HUES48 (cell line): Measurements from ENCODE around the gene MARCKS.

ENCODE experiments used
- H3K27ac ChIP-seq: one replicate; pipeline ENCODE4 v1.7.0; 2013; ENCODE audit warnings: low read depth, low read length, inconsistent platforms
- H3K27me3 ChIP-seq: 2 replicates; pipeline ENCODE4 v1.6.1; 2013; ENCODE audit warnings: mild to moderate bottlenecking, low read length; ENCODE audit not compliant: control insufficient read depth, insufficient read depth
- H3K36me3 ChIP-seq: 2 replicates; pipeline ENCODE4 v1.6.1; 2013; ENCODE audit warnings: low read length; ENCODE audit not compliant: control insufficient read depth, insufficient read depth
- H3K4me1 ChIP-seq: 2 replicates; pipeline ENCODE4 v1.6.1; 2013; ENCODE audit warnings: mild to moderate bottlenecking, low read length; ENCODE audit not compliant: control insufficient read depth, insufficient read depth
- H3K4me3 ChIP-seq: 2 replicates; pipeline ENCODE4 v1.5.1; 2013; ENCODE audit warnings: mild to moderate bottlenecking, low read depth, low read length
- H3K9ac ChIP-seq: 2 replicates; pipeline ENCODE4 v1.6.1; 2013; ENCODE audit warnings: mild to moderate bottlenecking, low read depth, low read length, moderate library complexity
- H3K9me3 ChIP-seq: 2 replicates; pipeline ENCODE4 v1.6.1; 2013; ENCODE audit warnings: low read length; ENCODE audit not compliant: control insufficient read depth, insufficient read depth

MARCKS gene

DNA sequence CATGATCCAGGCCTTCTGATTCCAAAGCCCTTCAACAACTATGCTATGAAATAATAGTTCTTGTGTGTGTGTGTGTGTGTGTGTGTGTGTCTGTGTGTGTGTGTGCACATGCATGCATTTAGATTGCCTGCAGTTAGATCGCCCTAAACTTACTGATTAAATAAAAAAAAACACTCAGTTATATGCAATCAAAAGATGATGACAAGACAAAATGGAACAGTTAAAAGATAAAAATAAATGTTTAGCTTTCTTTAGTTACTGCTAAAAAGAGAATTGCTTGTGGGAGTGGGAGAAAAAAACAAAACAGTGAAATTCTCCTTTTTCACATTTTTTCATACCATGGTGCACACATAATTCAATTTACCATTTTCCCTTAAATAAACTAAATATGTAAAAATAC lies 29.4 kb downstream of the MARCKS start:
- no peak overlapping the region for H3K9ac ChIP-seq
- H3K9me3 ChIP-seq: no peaks in the 10 kb centered on the region
- no peak overlapping the region for H3K27ac ChIP-seq
- no peak overlapping the region for H3K4me3 ChIP-seq
- no peaks in the 10 kb centered on the region for H3K36me3 ChIP-seq
- no peaks in the 10 kb centered on the region for H3K27me3 ChIP-seq
- H3K4me1 ChIP-seq: no peaks in the 10 kb centered on the region

DNA sequence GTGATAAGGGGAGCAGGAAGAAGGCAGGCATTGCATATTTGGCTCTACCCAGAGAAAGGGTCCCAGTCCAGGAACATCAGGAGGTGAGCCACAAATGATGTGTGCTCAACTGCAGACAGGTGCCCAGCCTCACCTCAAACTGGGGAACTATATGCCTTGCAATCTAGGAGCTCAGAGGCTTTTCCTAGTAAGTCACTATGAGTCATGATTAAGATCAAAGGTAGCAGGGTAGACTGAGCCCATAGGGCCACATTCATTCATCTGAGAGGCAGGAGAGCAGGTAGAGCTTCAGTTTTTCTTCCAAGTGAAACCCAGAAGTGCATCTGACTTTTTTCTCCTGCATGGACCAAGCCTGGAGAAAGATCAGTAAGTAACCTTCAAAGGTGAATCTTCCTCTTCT lies 31.3 kb downstream of the MARCKS start:
- no peaks in the 10 kb centered on the region for H3K4me1 ChIP-seq

DNA sequence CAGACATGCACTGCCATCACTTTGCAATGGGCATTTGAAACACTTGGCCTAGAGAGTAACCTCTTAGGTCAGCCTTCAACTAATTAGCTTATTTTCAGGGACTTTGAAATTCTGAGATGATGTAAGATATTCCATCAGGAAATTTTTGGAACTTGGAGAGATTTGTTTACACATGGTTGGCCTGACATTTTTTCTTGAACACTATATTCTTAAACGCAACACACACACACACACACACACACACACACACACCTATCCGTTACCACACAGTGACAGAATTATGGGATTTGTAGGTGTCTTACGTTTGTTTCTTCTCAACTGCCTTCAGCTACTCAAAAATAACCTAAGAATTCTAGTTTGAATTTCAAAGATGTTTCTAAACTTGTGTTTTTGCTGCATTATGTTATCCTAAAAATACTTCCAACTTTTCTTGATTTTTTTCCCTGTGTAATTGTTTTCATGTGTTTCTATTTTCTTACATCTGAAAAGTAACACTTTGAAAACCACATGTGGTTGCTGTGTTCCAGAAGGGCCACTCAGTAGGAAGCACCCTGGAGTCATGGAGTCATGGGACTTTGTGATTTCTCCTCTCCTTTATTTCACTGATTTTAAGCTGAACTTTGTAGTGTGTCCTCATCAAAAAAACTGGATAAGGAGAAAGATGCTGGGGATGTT lies 31.9 kb downstream of the MARCKS start:
- H3K9me3 ChIP-seq: no peaks in the 10 kb centered on the region
- no peaks in the 10 kb centered on the region for H3K27me3 ChIP-seq
- H3K9ac ChIP-seq: no peak overlapping the region
- H3K36me3 ChIP-seq: no peaks in the 10 kb centered on the region
- H3K4me1 ChIP-seq: no peaks in the 10 kb centered on the region
- no peak overlapping the region for H3K4me3 ChIP-seq
- H3K27ac ChIP-seq: no peak overlapping the region

More for the DNA sequence above, 31.3 kb downstream of the MARCKS start:
- Histone ChIP-seq H3K9me3 (no peaks in the 10 kb centered on the region), H3K27me3 (no peaks in the 10 kb centered on the region), H3K36me3 (no peaks in the 10 kb centered on the region), H3K9ac (no peak overlapping the region), H3K27ac (no peak overlapping the region), H3K4me3 (no peak overlapping the region)

DNA sequence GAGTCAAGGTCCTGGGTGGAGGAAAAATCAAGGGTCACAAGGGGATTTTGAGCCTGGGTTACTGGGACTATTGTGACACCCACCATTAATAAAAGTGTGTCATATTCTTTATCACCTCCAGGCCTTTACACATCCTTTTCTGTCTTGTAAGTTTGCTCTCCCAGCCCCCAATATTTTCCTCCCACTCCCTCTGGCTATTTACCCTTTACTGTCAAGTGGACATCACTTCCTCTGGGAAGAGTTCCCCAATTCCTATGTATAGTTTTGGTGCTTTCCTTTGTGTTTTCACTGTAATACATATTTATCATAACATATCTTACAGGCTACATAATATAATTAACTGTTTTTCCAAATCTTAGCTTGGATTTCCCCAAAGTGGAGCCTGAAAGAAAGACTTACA lies 36.3 kb downstream of the MARCKS start:
- no peaks in the 10 kb centered on the region for H3K36me3 ChIP-seq
- H3K9ac ChIP-seq: no peak overlapping the region
- no peaks in the 10 kb centered on the region for H3K27me3 ChIP-seq
- H3K4me1 ChIP-seq: 0 out of 2 replicates have a peak, but pooled peaks cover 3% of the 10 kb centered on the region
- peaks cover 5% of the 10 kb centered on the region; the same call in 1 of the 2 replicates for H3K9me3 ChIP-seq
- H3K27ac ChIP-seq: no peak overlapping the region
- no peak overlapping the region for H3K4me3 ChIP-seq

DNA sequence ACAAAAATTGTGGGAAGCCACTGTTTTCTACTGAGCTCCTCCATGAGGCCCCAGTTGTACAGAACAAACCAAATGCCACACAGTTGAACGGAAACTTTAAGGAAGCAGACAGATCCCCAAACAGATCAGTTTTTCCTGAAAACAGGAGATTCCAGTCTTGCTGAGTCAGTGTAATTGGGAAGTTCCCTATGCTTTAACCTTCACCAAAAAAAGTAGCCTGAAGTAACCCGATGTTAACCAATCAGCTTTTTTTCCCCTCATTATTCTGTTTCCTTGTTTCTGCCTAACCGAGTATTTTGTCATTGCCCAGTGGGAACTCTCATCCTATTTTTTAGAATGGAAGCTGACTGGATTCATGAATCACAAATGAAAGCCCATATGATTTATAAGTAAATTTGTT lies 36.7 kb downstream of the MARCKS start:
- Histone ChIP-seq H3K4me3 (no peak overlapping the region), H3K27me3 (no peaks in the 10 kb centered on the region), H3K36me3 (no peaks in the 10 kb centered on the region), H3K9ac (no peak overlapping the region), H3K27ac (no peak overlapping the region), H3K4me1 (0 out of 2 replicates have a peak, but pooled peaks cover 3% of the 10 kb centered on the region), H3K9me3 (peaks cover 5% of the 10 kb centered on the region; the same call in 1 of the 2 replicates)

DNA sequence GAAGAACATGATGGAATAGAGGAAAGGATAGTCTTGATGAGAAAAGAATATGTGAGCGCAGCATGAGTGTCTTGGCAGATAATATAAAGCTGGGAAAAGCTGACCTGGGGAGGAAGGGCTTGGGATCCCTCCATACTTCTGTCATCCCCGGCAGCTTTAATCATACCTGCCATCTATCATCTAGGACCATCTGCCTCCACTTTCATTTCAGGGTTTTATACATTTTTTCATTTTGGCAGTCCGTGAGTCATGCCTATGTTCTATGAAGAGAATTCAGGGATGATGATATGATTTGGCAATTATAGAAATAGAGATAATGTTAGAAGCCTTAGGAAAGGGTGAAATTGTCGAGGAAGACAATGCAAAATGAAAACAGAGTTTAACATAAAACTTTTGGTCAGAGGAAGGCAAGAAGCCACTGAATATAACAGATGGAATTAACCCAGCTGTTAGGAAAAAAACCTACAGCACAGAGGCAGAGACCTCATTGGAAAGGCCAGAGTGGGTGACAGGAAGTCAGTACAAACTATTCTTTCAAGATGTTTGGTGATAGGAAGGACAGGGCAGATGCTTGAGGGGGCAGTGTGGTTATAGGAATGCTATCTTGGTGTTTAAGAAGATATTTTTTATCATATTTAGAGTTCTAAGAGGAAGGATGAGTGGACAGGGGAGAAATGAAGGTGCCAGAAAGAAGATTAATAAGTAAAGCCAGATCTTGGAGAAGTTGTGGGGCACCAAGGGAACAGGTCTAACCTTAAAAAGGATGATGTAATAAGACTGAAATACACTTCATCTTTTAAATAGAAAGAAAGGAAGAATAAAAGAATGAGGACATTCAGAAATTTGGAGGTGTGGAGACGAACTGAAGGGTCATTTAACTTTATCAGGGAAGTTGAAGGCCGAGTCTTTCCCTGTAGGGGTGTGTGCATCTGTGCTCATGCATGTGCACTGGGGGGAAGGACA lies 37.8 kb downstream of the MARCKS start:
- Histone ChIP-seq H3K36me3 (no peaks in the 10 kb centered on the region), H3K9ac (no peak overlapping the region), H3K4me3 (no peak overlapping the region), H3K27me3 (no peaks in the 10 kb centered on the region), H3K9me3 (peaks cover 5% of the 10 kb centered on the region; the same call in 1 of the 2 replicates), H3K4me1 (0 out of 2 replicates have a peak, but pooled peaks cover 3% of the 10 kb centered on the region), H3K27ac (no peak overlapping the region)

DNA sequence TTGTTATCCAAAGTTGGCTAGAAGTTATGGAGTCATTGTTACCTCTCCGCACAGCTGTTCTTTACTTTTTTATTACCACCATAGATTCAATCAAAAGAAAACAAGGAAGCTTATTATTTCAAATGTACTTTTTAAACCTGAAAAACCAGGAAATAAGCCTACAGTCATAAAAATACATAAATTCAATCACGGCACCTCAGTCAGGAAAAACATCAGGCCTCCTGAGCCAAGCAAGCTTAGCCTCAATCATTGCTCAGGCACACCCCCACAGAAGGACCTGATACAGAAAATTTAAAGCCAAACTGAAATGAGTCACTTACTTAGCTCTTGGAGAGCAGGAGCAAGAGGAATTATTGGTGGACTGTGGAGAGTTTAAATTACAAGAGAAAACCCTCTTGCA lies 44.3 kb downstream of the MARCKS start:
- Histone ChIP-seq H3K9me3 (peaks cover 5% of the 10 kb centered on the region; the same call in 1 of the 2 replicates), H3K9ac (no peak overlapping the region), H3K4me1 (peaks cover 3% of the 10 kb centered on the region; the same call in 1 of the 2 replicates), H3K27me3 (no peaks in the 10 kb centered on the region), H3K4me3 (no peak overlapping the region), H3K36me3 (no peaks in the 10 kb centered on the region), H3K27ac (no peak overlapping the region)

DNA sequence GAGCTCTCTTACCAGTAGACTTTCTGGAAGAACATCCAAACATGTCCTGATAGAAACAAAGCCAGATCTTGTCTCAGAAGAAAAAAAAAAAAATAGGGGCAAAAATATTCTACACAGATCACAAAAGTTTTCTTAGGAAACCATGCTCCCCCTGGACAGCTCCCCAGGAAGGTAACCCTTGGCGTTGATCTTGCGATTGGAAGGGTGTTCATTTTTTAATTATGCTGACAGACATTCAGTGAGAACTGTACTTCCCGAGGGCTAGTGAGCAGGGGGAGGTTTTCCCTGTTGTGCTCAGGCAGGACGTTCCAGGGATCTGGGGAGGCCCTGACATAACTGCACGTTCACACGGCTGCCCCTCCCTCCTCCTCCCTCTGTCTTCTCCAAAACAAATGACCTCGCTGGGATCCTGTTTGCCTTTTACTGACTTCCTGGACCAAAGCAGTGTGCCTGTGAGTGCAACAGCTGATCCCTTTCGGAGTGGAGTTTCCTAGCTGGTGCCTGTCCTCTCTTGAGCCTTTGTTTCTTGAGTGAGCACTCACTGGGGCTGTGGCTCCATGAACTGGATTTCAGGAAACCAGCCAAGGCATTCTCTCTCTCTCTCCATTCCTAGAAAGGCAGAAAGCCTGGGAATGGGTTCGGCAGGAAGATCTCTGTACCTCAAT lies 46.7 kb downstream of the MARCKS start:
- H3K27me3 ChIP-seq: no peaks in the 10 kb centered on the region
- H3K4me3 ChIP-seq: no peak overlapping the region
- H3K9ac ChIP-seq: no peak overlapping the region
- no peaks in the 10 kb centered on the region for H3K36me3 ChIP-seq
- peaks cover 3% of the 10 kb centered on the region; the same call in 1 of the 2 replicates for H3K4me1 ChIP-seq
- no peaks in the 10 kb centered on the region for H3K9me3 ChIP-seq
- H3K27ac ChIP-seq: no peak overlapping the region

DNA sequence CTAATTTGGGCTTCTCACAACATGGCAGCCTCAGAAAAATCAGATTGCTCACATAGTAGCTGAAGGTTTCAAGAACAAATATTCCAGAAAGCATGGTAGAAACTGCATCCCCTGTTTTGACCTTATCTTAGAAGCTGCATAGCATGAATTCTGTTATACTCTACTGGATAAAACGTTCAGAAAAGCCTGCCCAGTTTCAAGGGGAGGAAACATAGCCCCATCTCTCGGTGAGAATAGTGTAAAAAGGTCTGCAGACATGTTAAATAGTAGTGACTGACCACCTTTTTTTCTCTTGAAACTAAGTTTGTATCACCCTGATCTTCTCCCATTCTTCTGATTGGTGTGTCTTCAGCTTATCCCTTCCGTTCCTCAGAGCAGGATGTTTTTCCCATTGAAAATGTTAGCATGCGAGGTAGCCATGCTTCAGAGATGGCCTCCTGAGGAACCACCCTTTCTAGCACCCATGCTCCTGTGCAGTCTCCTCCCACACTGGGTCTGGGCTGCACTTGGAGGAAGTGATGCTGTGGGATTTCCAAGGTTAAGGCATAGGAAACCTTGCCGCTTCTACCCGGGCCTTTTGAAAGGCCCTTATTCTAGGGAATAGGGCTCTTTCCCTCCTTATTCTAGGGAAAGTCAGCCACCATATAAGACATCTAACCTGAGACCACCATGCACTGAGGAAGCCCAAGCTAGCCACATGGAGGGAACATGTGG lies 50.1 kb downstream of the MARCKS start:
- no peaks in the 10 kb centered on the region for H3K27me3 ChIP-seq
- H3K27ac ChIP-seq: no peak overlapping the region
- H3K9ac ChIP-seq: no peak overlapping the region
- H3K9me3 ChIP-seq: no peaks in the 10 kb centered on the region
- peaks cover 3% of the 10 kb centered on the region; the same call in 1 of the 2 replicates for H3K4me1 ChIP-seq
- no peaks in the 10 kb centered on the region for H3K36me3 ChIP-seq
- H3K4me3 ChIP-seq: no peak overlapping the region

DNA sequence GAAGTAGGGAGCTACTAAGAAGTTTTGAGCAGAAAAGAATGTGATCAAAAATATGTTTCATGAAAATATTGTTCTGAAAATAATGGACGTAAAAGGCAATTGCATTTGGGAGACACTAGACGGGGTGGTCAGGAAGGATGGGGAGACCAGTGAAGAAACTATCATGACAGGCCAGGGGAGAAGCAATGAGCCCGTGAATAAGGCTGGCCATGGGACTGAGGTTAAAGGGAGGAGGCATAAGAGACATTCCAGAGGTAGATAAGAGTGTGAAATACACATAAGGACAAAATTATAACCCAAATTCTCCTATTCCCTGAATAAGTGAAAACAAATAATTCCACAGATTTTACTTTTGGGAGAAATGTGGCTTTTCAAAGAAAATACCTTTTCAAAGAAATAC lies 51.7 kb downstream of the MARCKS start:
- Histone ChIP-seq H3K27ac (no peak overlapping the region), H3K9ac (no peak overlapping the region), H3K4me3 (no peak overlapping the region), H3K27me3 (no peaks in the 10 kb centered on the region), H3K36me3 (no peaks in the 10 kb centered on the region), H3K9me3 (no peaks in the 10 kb centered on the region), H3K4me1 (peaks cover 3% of the 10 kb centered on the region; the same call in 1 of the 2 replicates)
